DOHH2 (cell line): ENCODE measurements around the gene AP4M1.

Source experiments
- CTCF ChIP-seq: fragments of 200-600 bp; sonication (generic); IDR thresholded peaks from one replicate; pipeline ENCODE4 v1.5.1; 2014; ENCODE audit warnings: antibody characterized with exemption, mild to moderate bottlenecking, low read depth, low read length; ENCODE audit not compliant: poor library complexity, severe bottlenecking
- EZH2phosphoT487 ChIP-seq: fragments of 200-600 bp; sonication (generic); IDR thresholded peaks from 2 replicates; pipeline ENCODE4 v1.6.1; 2017; ENCODE audit warnings: borderline replicate concordance, mild to moderate bottlenecking, antibody characterized with exemption, low read length, moderate library complexity, mixed read lengths

GRCh38 chr7:100115026-100115425 is 13.6 kb downstream of the AP4M1 start:
- TF ChIP-seq CTCF (no peak), EZH2phosphoT487 (no peak)
